Tibial artery (tissue), 4 donors: ENCODE data around the gene STYX.
A peak's percentile ranks its signal among the peaks of the same experiment; 100 is the strongest.
"Not testable (repeated sequence)": the region's sequence is repeated elsewhere in the genome, so short reads cannot be mapped to it uniquely, and the experiment has no call there.

Experiments used
- DNase-seq, 2 donors: peaks; one replicate each; pipeline ENCODE4 v3.0.0-alpha.2; 2019
- H3K27ac ChIP-seq, 2 donors: fragments of 200-600 bp; sonication (generic) in 1 of 2; 1 replicate in 1 of 2; 2 replicates in 1 of 2; pipeline ENCODE4 v1.5.1; 2018 to 2019; ENCODE audit warnings: mild to moderate bottlenecking in 1 of 2
- H3K27me3 ChIP-seq, 2 donors: fragments of 200-600 bp; sonication (generic) in 1 of 2; one replicate each; pipeline versions ENCODE4 v1.5.1 to v1.6.0; 2016 to 2019
- H3K36me3 ChIP-seq, 3 donors: fragments of 200-600 bp; sonication (generic) in 2 of 3; one replicate each; pipeline ENCODE4 v1.5.1; 2016 to 2019; ENCODE audit warnings: mild to moderate bottlenecking in 2 of 3
- H3K4me1 ChIP-seq, 4 donors: fragments of 200-600 bp; sonication (generic) in 2 of 4; 1 replicate in 3 of 4; 2 replicates in 1 of 4; pipeline ENCODE4 v1.5.1; 2016 to 2019
- H3K4me3 ChIP-seq, 2 donors: fragments of 200-600 bp; sonication (generic) in 1 of 2; 1 replicate in 1 of 2; 2 replicates in 1 of 2; pipeline ENCODE4 v1.5.1; 2018 to 2019; ENCODE audit warnings: mild to moderate bottlenecking in 2 of 2
- H3K9me3 ChIP-seq, 3 donors: fragments of 200-600 bp; sonication (generic) in 1 of 3; one replicate each; pipeline ENCODE4 v1.5.1; 2016 to 2019
- intact Hi-C: fragments of 100-400 bp; cut with DNase I; formaldehyde crosslinking; loops from one replicate; pipeline ENCODE4 v1.15.0; 2023; ENCODE audit warnings: low total_unique reads
- TF ChIP-seq, protein P1 (sequence below), 2 experiments: fragments of 200-600 bp in 1 of 2; fragments of 450-650 bp in 1 of 2; IDR thresholded peaks; one replicate each; pipeline ENCODE4 v1.5.1; 2017 to 2019; ENCODE audit warnings: antibody characterized with exemption in 2 of 2, mild to moderate bottlenecking in 1 of 2, moderate library complexity in 1 of 2

STYX gene

DNA sequence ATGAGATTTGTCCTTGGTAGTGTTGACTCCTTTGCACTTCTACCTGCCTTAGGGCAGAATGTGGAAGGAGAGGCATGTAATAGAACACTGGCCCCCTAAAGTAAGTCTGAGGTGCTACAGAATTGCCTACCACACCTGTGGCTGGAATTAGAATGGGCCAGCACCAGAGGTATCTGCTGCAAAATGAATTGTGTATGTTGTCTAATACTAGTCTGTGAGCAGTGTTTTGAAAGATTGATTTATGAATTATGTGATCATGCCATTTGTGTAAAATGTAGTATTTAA is 5.7 kb upstream of the STYX start:
- DNase-seq = no peak
- Histone ChIP-seq H3K4me1 (no peaks in the 10 kb centered on the region), H3K36me3 (peaks cover 61 to 91% (median 62%) of the 10 kb centered on the region in 3 donors), H3K4me3 (no peak overlapping the region), H3K27ac (no peak overlapping the region), H3K27me3 (no peaks in the 10 kb centered on the region), H3K9me3 (no peaks in the 10 kb centered on the region)
- TF ChIP-seq, protein P1, sequence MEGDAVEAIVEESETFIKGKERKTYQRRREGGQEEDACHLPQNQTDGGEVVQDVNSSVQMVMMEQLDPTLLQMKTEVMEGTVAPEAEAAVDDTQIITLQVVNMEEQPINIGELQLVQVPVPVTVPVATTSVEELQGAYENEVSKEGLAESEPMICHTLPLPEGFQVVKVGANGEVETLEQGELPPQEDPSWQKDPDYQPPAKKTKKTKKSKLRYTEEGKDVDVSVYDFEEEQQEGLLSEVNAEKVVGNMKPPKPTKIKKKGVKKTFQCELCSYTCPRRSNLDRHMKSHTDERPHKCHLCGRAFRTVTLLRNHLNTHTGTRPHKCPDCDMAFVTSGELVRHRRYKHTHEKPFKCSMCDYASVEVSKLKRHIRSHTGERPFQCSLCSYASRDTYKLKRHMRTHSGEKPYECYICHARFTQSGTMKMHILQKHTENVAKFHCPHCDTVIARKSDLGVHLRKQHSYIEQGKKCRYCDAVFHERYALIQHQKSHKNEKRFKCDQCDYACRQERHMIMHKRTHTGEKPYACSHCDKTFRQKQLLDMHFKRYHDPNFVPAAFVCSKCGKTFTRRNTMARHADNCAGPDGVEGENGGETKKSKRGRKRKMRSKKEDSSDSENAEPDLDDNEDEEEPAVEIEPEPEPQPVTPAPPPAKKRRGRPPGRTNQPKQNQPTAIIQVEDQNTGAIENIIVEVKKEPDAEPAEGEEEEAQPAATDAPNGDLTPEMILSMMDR (IDR thresholded peaks at IDR 0.05) = no peak
- intact Hi-C loops = no loop called here

DNA sequence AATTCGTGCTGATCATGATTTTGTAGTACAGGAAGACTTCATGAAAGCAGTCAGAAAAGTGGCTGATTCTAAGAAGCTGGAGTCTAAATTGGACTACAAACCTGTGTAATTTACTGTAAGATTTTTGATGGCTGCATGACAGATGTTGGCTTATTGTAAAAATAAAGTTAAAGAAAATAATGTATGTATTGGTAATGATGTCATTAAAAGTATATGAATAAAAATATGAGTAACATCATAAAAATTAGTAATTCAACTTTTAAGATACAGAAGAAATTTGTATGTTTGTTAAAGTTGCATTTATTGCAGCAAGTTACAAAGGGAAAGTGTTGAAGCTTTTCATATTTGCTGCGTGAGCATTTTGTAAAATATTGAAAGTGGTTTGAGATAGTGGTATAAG is 2.5 kb upstream of the STYX start:
- H3K4me3 ChIP-seq, DNase-seq, H3K9me3 ChIP-seq, H3K27ac ChIP-seq, H3K27me3 ChIP-seq, intact Hi-C loops: not testable (repeated sequence)
- Histone ChIP-seq H3K4me1 (peaks cover 0 to 10% (median 4%) of the 10 kb centered on the region in 4 donors), H3K36me3 (peaks cover 34 to 61% (median 34%) of the 10 kb centered on the region in 3 donors)

DNA sequence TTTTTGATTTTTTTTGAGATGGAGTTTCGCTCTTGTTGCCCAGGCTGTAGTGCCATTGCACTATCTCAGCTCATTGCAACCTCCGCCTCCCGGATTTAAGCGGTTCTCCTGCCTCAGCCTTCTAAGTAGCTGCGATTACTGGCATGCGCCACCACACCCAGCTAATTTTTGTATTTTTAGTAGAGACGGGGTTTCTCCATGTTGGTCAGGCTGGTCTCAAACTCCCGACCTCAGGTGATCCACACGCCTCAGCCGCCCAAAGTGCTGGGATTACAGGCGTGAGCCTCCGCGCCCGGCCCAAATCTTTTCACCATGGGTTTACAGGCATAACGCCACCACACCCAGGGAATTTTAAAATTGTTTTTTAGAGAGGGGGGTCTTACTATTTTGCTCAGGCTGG is 931 bp upstream of the STYX start:
- H3K4me3 ChIP-seq, H3K9me3 ChIP-seq, DNase-seq, H3K27me3 ChIP-seq, intact Hi-C loops: not testable (repeated sequence)
- H3K36me3 ChIP-seq = peaks cover 20 to 58% (median 27%) of the 10 kb centered on the region in 3 donors
- peaks cover 0 to 10% (median 4%) of the 10 kb centered on the region in 4 donors for H3K4me1 ChIP-seq
- H3K27ac ChIP-seq = peak overlapping the region; percentile 89 to 91

DNA sequence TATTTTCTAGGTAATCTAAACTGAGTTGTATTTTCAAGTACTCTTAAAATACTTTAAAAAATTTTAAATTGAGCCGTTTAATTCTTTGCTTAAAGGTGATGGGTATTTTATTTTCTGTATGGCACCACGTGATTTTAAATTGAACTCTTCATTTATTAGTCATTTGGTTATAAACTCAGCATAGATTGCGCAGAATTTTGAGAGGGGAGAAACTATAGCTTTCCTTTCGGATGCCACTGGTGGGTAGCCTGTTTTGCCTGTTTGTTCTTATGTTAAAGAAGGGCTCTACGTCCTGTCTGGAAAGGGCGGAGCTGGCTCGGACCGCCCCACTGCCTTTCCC is 411 bp upstream of the STYX start:
- intact Hi-C loops = no loop called here
- peak overlapping the region; percentile 89 to 91 for H3K27ac ChIP-seq
- TF ChIP-seq, protein P1 (IDR thresholded peaks at IDR 0.05) = no peak

DNA sequence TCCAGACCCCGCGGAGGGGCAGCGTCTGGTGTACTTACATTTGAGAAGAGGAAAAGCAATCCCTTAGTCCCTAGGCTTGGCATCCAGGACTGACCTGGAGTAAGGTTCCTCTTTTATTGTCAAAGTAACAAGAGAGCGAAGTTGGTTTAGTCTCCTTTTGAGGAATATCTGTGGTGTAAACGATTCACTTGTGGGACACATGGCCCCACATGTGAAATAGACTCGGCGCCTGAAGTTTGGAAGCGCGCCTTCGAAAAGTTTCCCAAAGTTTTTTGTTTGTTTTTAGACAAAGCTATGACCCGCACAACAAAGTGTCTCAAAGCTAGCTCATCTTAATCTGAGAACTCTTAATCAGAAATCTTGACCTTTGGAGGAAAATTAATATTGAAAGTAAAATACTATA is 744 bp downstream of the STYX start:
- TF ChIP-seq, protein P1 (IDR thresholded peaks at IDR 0.05) = no peak
- intact Hi-C loops = loop anchor here (5.0 kb wide), 1 partner anchor 62 kb away; the partner anchor contains the start of gene GNPNAT1
- Histone ChIP-seq H3K36me3 (peaks cover 6 to 42% (median 13%) of the 10 kb centered on the region in 3 donors), H3K27me3 (no peaks in the 10 kb centered on the region), H3K9me3 (no peaks in the 10 kb centered on the region), H3K27ac (peak overlapping the region; percentile 89 to 91), H3K4me1 (peaks cover 0 to 12% (median 5%) of the 10 kb centered on the region in 4 donors), H3K4me3 (peak overlapping the region; percentile 89 to 98)
- no peak for DNase-seq

More for the DNA sequence above, 411 bp upstream of the STYX start:
- H3K36me3 ChIP-seq = peaks cover 17 to 53% (median 24%) of the 10 kb centered on the region in 3 donors
- DNase-seq = no peak
- no peaks in the 10 kb centered on the region for H3K27me3 ChIP-seq
- H3K4me1 ChIP-seq = peaks cover 0 to 10% (median 4%) of the 10 kb centered on the region in 4 donors
- H3K4me3 ChIP-seq = peak overlapping the region; percentile 89 to 98
- H3K9me3 ChIP-seq = no peaks in the 10 kb centered on the region

DNA sequence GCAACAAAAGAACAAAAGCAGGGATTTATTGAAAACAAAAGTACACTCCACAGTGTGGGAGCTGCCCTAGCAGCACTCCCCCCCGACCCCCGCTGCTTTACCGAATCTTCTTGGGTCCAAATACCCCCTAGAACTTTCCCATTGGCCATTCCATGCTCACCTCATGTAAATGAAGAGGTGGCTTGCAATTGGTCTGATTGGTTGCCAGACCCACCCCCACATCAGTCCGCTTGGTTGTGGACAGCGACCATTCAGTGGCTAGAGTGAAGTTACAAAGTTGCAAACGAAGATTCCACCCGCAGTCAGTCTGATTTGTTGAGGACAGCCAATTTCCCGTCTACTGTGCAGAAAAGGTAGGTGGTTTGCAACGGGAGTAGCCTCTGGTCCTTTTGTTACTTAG is 3.9 kb downstream of the STYX start:
- Histone ChIP-seq H3K4me1 (peaks cover 0 to 12% (median 5%) of the 10 kb centered on the region in 4 donors), H3K27ac (no peak overlapping the region), H3K27me3 (no peaks in the 10 kb centered on the region), H3K36me3 (peaks cover 0 to 12% (median 0%) of the 10 kb centered on the region in 3 donors), H3K4me3 (no peak overlapping the region), H3K9me3 (no peaks in the 10 kb centered on the region)
- intact Hi-C loops = loop anchor here (5.0 kb wide), 1 partner anchor 58 kb away; the partner anchor contains the start of gene GNPNAT1
- no peak for DNase-seq
- TF ChIP-seq, protein P1 (IDR thresholded peaks at IDR 0.05) = no peak

DNA sequence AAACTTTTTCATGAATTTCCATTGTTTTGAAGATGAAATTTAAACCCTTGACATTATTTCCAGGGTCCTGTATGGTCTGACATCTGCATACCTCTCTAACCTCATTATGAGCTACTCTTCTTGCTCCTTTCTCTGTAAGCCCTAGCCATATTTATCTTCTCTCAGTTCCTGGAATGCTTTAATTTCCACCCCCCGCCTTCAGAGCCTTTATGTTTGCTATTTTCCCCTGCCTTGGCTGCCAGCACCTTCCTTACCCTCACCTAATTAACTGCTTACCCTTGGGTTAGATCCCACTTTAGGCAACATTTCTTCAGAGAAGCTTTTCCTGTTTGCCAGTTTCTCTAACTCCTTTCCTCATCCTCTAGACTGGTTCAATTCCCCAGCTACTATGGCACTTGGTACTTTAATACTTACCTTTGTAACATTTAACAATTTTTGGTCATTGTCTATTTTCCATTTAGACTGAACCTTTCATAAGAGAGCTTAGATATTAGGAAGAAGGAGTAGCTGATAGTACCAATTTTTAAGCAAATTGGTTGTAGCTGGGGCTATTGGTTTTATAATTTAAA is 6.0 kb downstream of the STYX start:
- Histone ChIP-seq H3K9me3 (no peaks in the 10 kb centered on the region), H3K4me3 (no peak overlapping the region), H3K27me3 (no peaks in the 10 kb centered on the region), H3K4me1 (peaks cover 0 to 12% (median 4%) of the 10 kb centered on the region in 4 donors), H3K36me3 (peaks cover 0 to 12% (median 0%) of the 10 kb centered on the region in 3 donors), H3K27ac (no peak overlapping the region)
- intact Hi-C loops = no loop called here
- TF ChIP-seq, protein P1 (IDR thresholded peaks at IDR 0.05) = no peak
- no peak for DNase-seq
